Suprapubic skin (tissue), 4 donors: Measurements from ENCODE around the gene PELI2.

Source experiments
- EP300 ChIP-seq: sonication (generic); formaldehyde crosslinking; IDR thresholded peaks from one replicate; pipeline ENCODE4 v1.6.1; 2017; ENCODE audit warnings: antibody characterized with exemption
- POLR2A ChIP-seq, 2 donors: fragments of 450-650 bp; IDR thresholded peaks; one replicate each; pipeline ENCODE4 v1.6.1; 2017; ENCODE audit warnings: antibody characterized with exemption in 2 of 2, mild to moderate bottlenecking in 2 of 2, moderate library complexity in 2 of 2
- POLR2AphosphoS5 ChIP-seq, 3 donors: sonication (generic); formaldehyde crosslinking; IDR thresholded peaks; one replicate each; pipeline ENCODE4 v1.6.1; 2017; ENCODE audit warnings: antibody characterized with exemption in 3 of 3
- TF ChIP-seq, protein P1 (sequence below), 2 donors: fragments of 200-600 bp in 1 of 2; fragments of 450-650 bp in 1 of 2; sonication (generic) in 1 of 2; IDR thresholded peaks; one replicate each; pipeline ENCODE4 v1.5.1; 2016 to 2019; ENCODE audit warnings: antibody characterized with exemption in 2 of 2, mild to moderate bottlenecking in 1 of 2, moderate library complexity in 1 of 2

GRCh38 chr14:56271970-56272369 lies 153.8 kb downstream of the PELI2 start:
- TF ChIP-seq, protein P1, sequence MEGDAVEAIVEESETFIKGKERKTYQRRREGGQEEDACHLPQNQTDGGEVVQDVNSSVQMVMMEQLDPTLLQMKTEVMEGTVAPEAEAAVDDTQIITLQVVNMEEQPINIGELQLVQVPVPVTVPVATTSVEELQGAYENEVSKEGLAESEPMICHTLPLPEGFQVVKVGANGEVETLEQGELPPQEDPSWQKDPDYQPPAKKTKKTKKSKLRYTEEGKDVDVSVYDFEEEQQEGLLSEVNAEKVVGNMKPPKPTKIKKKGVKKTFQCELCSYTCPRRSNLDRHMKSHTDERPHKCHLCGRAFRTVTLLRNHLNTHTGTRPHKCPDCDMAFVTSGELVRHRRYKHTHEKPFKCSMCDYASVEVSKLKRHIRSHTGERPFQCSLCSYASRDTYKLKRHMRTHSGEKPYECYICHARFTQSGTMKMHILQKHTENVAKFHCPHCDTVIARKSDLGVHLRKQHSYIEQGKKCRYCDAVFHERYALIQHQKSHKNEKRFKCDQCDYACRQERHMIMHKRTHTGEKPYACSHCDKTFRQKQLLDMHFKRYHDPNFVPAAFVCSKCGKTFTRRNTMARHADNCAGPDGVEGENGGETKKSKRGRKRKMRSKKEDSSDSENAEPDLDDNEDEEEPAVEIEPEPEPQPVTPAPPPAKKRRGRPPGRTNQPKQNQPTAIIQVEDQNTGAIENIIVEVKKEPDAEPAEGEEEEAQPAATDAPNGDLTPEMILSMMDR (IDR thresholded peaks at IDR 0.05): no peak
- TF ChIP-seq POLR2AphosphoS5 (IDR thresholded peaks at IDR 0.05) (no peak), POLR2A (IDR thresholded peaks at IDR 0.05) (no peak), EP300 (no peak)
